Stomach (tissue), 4 donors: ENCODE measurements around the gene MZB1.

Source experiments
- CTCF ChIP-seq, 7 experiments: fragments of 450-650 bp in 4 of 7; fragments of 200-600 bp in 3 of 7; sonication (generic) in 3 of 7; IDR thresholded peaks; one replicate each; pipeline ENCODE4 v1.5.1; 2016 to 2019; ENCODE audit warnings: antibody characterized with exemption in 7 of 7, control low read depth in 2 of 7, mild to moderate bottlenecking in 1 of 7
- EP300 ChIP-seq: sonication (generic); formaldehyde crosslinking; IDR thresholded peaks from one replicate; pipeline ENCODE4 v1.6.1; 2017; ENCODE audit warnings: antibody characterized with exemption
- POLR2A ChIP-seq, 4 donors: fragments of 450-650 bp; IDR thresholded peaks; one replicate each; pipeline ENCODE4 v1.6.1; 2016; ENCODE audit warnings: antibody characterized with exemption in 4 of 4, control low read depth in 2 of 4, mild to moderate bottlenecking in 1 of 4, moderate library complexity in 1 of 4

DNA sequence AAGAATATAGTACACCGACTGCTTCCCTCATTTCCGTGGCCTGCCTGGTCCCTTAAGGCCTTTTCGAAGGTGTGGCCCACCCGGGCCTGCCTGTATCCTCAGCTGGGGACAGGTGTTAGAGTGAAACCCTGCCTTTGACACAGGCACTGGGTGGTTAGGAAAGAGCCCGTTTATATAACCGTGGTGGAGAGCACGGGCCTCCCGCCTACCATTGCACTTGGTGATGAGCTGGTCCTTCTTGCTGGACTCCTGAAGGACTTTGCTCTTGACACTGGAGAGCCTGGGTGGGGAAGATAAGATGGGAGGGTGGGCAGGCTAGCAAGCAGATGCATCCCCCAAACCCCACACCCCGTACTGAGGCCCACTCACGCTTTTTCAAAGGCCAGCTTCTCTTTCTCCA, 11.8 kb upstream of the MZB1 start:
- TF ChIP-seq POLR2A (IDR thresholded peaks at IDR 0.05) (no peak), CTCF (IDR thresholded peaks at IDR 0.05) (no peak), EP300 (no peak)
